Sigmoid colon (tissue), 7 donors: ENCODE measurements around the gene ROR1. TPM values are rescaled to one million over a fixed set of nuclear protein-coding genes. Genes with fewer than 3 reads are reported as not detected.

Source experiments
- DNase-seq: peaks from one replicate; pipeline ENCODE4 v3.0.0-alpha.2; 2019
- H3K27ac ChIP-seq, 4 donors: fragments of 200-600 bp; sonication (generic); one replicate each; pipeline ENCODE4 v1.5.1; 2016 to 2019; ENCODE audit warnings: mild to moderate bottlenecking in 1 of 4
- H3K27me3 ChIP-seq, 3 donors: fragments of 200-600 bp; sonication (generic); one replicate each; pipeline ENCODE4 v1.5.1; 2019; ENCODE audit warnings: mild to moderate bottlenecking in 1 of 3
- H3K36me3 ChIP-seq, 4 donors: fragments of 200-600 bp; sonication (generic); one replicate each; pipeline ENCODE4 v1.5.1; 2016 to 2019
- H3K4me1 ChIP-seq, 4 donors: fragments of 200-600 bp; sonication (generic); one replicate each; pipeline ENCODE4 v1.5.1; 2017 to 2019
- H3K4me3 ChIP-seq, 4 donors: fragments of 200-600 bp; sonication (generic); one replicate each; pipeline ENCODE4 v1.5.1; 2017 to 2019; ENCODE audit warnings: mild to moderate bottlenecking in 2 of 4, moderate library complexity in 1 of 4
- H3K9me3 ChIP-seq, 4 donors: fragments of 200-600 bp in 3 of 4; sonication (generic) in 3 of 4; one replicate each; pipeline versions ENCODE4 v1.5.1 to v1.6.1; 2013 to 2019
- EP300 ChIP-seq, 4 donors: sonication (generic); formaldehyde crosslinking; IDR thresholded peaks; one replicate each; pipeline ENCODE4 v1.6.1; 2017; ENCODE audit warnings: antibody characterized with exemption in 4 of 4
- POLR2A ChIP-seq, 2 donors: fragments of 450-650 bp; IDR thresholded peaks; one replicate each; pipeline ENCODE4 v1.6.1; 2016; ENCODE audit warnings: antibody characterized with exemption in 2 of 2, mild to moderate bottlenecking in 2 of 2, moderate library complexity in 2 of 2
- POLR2AphosphoS5 ChIP-seq, 4 donors: sonication (generic); formaldehyde crosslinking; IDR thresholded peaks; one replicate each; pipeline ENCODE4 v1.6.1; 2017; ENCODE audit warnings: antibody characterized with exemption in 4 of 4
- WGBS, 2 donors: extraction: QIAGEN DNeasy Blood & Tissue Kit; methylation state at CpG; one replicate each; pipeline ENCODE4 v1.1.7; 2013; 5-methylcytosine and 5-hydroxymethylcytosine counted together
- intact Hi-C: fragments of 100-400 bp; cut with DNase I; formaldehyde crosslinking; loops from one replicate; pipeline ENCODE4 v1.15.1; 2023
- polyA plus RNA-seq, 3 donors: library from polyadenylated mRNA; stranded (reverse); fragments of 200-250 nt; gene quantifications; one replicate each; pipeline ENCODE4 v1.2.3, GENCODE V29; 2013
- total RNA-seq, 4 donors: library from RNA; depleted of rRNA; stranded (reverse); fragments of >200 nt; gene quantifications; one replicate each; pipeline ENCODE4 v1.1.0, GENCODE V29; 2016
- TF ChIP-seq, protein P1 (sequence below), 4 experiments: fragments of 450-650 bp in 3 of 4; fragments of 200-600 bp in 1 of 4; IDR thresholded peaks; one replicate each; pipeline ENCODE4 v1.5.1; 2016 to 2019; ENCODE audit warnings: antibody characterized with exemption in 4 of 4, mild to moderate bottlenecking in 3 of 4, moderate library complexity in 2 of 4
- donor health status: healthy with polysubstance abuse.
- donor health status: Bipolar disorder and iron deficiency.
- donor health status: healthy.

ROR1 gene
- total and polyA plus RNA-seq, 7 donors = under 0.01 to 37.1 (median 27.3) TPM

DNA sequence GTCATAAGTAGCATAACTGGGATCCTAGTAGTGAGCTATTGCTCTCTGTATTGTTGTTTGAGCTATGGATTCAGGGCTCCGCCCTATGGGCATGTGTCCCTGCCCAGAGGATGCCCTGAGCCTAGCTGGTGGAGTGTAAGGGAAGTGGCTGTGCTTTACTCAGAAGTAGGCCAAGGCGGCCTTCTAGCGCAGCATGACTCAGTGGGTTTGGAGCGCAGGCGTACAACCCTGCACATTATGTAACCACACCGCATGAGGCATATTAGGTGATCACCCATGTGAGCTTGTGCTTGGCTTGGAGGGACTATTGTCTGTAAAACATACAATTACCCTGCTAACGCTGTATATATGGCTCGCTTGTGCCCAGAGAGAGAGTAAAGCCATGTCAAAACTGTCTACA lies 418.5 kb downstream of the ROR1 start:
- WGBS, 2 donors = 95 to 97% methylated on average over 8 of the region's 8 CpGs
- Histone ChIP-seq H3K4me3 (no peak overlapping the region), H3K27ac (no peak overlapping the region), H3K36me3 (no peaks in the 10 kb centered on the region), H3K9me3 (no peaks in the 10 kb centered on the region), H3K27me3 (no peaks in the 10 kb centered on the region), H3K4me1 (peaks cover 0 to 28% (median 6%) of the 10 kb centered on the region in 4 donors)
- DNase-seq = no peak
- intact Hi-C loops = no loop called here
- TF ChIP-seq POLR2AphosphoS5 (IDR thresholded peaks at IDR 0.05) (no peak), POLR2A (IDR thresholded peaks at IDR 0.05) (no peak), EP300 (IDR thresholded peaks at IDR 0.05) (no peak)
- TF ChIP-seq, protein P1, sequence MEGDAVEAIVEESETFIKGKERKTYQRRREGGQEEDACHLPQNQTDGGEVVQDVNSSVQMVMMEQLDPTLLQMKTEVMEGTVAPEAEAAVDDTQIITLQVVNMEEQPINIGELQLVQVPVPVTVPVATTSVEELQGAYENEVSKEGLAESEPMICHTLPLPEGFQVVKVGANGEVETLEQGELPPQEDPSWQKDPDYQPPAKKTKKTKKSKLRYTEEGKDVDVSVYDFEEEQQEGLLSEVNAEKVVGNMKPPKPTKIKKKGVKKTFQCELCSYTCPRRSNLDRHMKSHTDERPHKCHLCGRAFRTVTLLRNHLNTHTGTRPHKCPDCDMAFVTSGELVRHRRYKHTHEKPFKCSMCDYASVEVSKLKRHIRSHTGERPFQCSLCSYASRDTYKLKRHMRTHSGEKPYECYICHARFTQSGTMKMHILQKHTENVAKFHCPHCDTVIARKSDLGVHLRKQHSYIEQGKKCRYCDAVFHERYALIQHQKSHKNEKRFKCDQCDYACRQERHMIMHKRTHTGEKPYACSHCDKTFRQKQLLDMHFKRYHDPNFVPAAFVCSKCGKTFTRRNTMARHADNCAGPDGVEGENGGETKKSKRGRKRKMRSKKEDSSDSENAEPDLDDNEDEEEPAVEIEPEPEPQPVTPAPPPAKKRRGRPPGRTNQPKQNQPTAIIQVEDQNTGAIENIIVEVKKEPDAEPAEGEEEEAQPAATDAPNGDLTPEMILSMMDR (IDR thresholded peaks at IDR 0.05) = no peak

DNA sequence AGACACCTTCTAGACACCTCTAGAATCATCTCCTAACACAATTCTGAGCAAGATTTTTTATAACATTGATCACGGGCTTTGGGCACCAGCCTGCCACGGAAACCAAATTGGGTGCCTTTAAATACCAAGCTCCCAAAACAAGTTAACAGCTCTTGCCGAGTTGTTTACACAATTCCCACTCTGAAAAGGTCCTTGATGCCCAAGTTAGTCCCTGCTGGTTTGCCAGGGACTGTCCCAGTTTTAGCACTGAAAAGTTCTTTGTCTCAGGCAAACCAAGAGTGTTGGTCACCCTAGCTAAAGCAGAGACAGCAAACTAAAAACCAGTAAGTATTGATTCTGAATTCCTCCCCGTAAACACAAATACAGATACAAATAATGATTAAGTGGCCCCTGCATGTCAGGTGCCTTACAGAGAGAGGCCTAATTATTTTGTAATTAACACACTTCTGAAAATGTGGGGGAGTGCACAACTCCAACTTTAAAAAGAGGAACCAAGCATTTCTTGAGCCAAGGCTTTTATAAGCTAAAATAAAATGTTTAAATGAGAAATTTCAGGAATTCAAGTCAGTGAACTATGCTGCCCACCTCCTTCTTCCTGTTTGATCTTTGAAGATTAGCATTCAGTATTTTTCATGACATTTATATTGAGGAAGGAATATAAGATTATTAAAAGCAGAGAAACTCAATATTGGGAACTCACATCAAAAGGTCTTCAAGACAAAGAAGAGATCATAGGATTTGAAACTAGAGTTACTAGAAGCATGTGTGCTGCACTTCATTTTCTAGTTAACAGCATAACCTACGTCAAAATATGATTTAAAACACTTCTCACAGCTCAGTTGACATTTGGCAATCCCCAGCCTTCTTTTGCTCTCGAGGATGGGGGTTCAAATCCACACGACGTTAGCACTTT lies 420.6 kb downstream of the ROR1 start:
- intact Hi-C loops = no loop called here
- DNase-seq = no peak
- Histone ChIP-seq H3K4me3 (no peak overlapping the region), H3K27me3 (no peaks in the 10 kb centered on the region), H3K4me1 (peaks cover 0 to 28% (median 6%) of the 10 kb centered on the region in 4 donors), H3K36me3 (no peaks in the 10 kb centered on the region), H3K9me3 (no peaks in the 10 kb centered on the region), H3K27ac (peak overlapping the region in 1 of 4 donors; percentile 13)
- WGBS, 2 donors = 70 to 72% methylated on average over 8 of the region's 8 CpGs
- no peak for TF ChIP-seq POLR2AphosphoS5 (IDR thresholded peaks at IDR 0.05)

DNA sequence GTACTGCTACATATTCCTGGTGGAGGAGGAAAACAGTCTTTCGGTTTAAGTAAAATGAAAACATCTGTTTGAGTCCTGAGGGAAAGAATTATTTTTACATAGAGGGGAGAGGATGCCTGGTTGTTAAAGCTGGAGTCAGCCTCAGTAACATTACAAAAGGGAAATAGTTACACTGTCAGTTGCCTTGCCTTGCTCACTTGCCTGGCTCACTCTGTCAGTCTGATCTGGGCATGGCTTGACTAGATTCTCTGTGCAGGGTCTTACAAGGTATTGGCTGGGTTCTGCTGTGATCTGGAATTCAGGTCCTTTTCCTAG lies 421.2 kb downstream of the ROR1 start:
- Histone ChIP-seq H3K36me3 (no peaks in the 10 kb centered on the region), H3K4me1 (peaks cover 0 to 28% (median 6%) of the 10 kb centered on the region in 4 donors), H3K27me3 (no peaks in the 10 kb centered on the region), H3K9me3 (no peaks in the 10 kb centered on the region), H3K27ac (peak overlapping the region in 1 of 4 donors; percentile 1), H3K4me3 (no peak overlapping the region)
- intact Hi-C loops = no loop called here
- DNase-seq = no peak
- 87% methylated on average over 1 of the region's 1 CpG for WGBS, 2 donors
- TF ChIP-seq, protein P1 (IDR thresholded peaks at IDR 0.05) = no peak
- TF ChIP-seq POLR2A (IDR thresholded peaks at IDR 0.05) (no peak), EP300 (IDR thresholded peaks at IDR 0.05) (no peak), POLR2AphosphoS5 (IDR thresholded peaks at IDR 0.05) (no peak)

DNA sequence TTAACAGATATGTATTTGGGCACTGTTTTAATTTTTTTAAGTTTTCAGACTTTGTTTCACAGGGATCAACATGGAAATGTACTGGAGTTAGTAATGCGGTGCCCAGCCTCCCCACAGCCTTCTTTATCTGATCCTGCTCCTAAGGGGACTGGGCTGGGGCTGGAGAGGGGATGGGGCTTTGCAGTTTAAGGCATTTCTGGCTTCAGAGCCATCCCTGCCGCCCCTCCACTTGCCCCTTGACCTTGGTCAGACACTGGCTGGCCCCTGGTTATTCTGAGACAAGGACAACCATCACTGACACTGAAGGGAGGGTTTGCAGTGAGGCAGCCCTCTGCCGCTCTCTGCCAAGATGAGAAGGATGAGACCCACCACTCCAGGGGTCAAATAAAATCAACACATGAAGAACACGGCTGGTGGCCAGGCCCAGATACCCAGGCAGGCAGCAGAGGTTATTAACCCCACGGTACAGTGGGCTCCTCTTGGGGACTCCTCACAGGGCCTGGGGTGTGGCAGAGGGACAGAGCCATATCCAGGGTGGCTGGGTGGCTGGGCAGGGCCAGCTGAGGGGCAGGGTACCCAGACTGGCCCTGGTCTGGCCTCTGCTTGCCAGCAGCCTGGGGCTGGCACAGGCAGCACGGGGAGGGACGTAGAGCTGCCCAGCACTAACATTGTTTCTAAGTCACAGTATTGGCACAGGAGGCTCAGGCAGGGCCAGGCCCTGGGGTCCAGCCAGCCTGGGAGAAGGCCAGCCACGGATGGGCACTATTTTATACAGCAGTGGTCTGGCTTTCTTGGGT lies 422.5 kb downstream of the ROR1 start:
- Histone ChIP-seq H3K4me1 (peaks cover 0 to 28% (median 6%) of the 10 kb centered on the region in 4 donors), H3K36me3 (no peaks in the 10 kb centered on the region), H3K9me3 (no peaks in the 10 kb centered on the region), H3K27me3 (no peaks in the 10 kb centered on the region), H3K27ac (peak overlapping the region in 2 of 4 donors; percentile 23 to 35), H3K4me3 (no peak overlapping the region)
- DNase-seq = no peak
- intact Hi-C loops = no loop called here
- 80% methylated on average over 8 of the region's 8 CpGs for WGBS, 2 donors
- TF ChIP-seq, protein P1 (IDR thresholded peaks at IDR 0.05) = no peak
- no peak for TF ChIP-seq EP300 (IDR thresholded peaks at IDR 0.05)

DNA sequence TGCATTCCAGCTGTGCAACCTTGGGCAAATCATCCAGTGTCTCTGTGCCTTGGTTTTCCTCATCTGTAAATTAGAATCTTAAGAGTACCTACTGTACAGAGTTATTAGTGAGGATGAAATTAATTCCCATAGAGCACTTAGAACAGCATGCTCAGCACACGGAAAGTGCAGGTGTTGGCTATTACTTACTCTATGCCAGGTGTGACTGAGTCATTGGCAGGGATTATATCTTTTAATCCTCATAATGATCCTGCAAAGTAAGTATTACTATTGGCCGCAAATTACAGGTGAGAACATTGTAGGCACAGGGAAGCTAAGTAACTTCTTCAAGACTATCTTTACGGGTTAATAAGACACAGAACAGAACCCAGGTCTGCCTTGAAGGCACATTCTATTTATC lies 423.3 kb downstream of the ROR1 start:
- H3K9me3 ChIP-seq = no peaks in the 10 kb centered on the region
- no peak for DNase-seq
- no peak overlapping the region for H3K27ac ChIP-seq
- H3K4me3 ChIP-seq = no peak overlapping the region
- TF ChIP-seq, protein P1 (IDR thresholded peaks at IDR 0.05) = no peak
- TF ChIP-seq EP300 (IDR thresholded peaks at IDR 0.05) (no peak), POLR2AphosphoS5 (IDR thresholded peaks at IDR 0.05) (no peak), POLR2A (IDR thresholded peaks at IDR 0.05) (no peak)
- WGBS, 2 donors = 88 to 95% methylated on average over 3 of the region's 3 CpGs
- no peaks in the 10 kb centered on the region for H3K27me3 ChIP-seq
- H3K4me1 ChIP-seq = peaks cover 0 to 28% (median 6%) of the 10 kb centered on the region in 4 donors
- intact Hi-C loops = no loop called here
- no peaks in the 10 kb centered on the region for H3K36me3 ChIP-seq
